CD4-positive, alpha-beta T cell (primary cell): ENCODE results near the gene RIC3. TPM values are rescaled to one million over a fixed set of nuclear protein-coding genes. Genes with fewer than 3 reads are reported as not detected.

Experiments
- ATAC-seq: fragments of 200-7000 bp; cut with Tn5 transposase; one replicate; pipeline ENCODE4 v1.10.0; 2022; ENCODE audit warnings: mild to moderate bottlenecking; ENCODE audit not compliant: poor library complexity
- CTCF ChIA-PET: fragments of 350-600 bp; sonication (Branson Sonifier 250); formaldehyde crosslinking; loops from one replicate; lab custom pipeline; 2021; ENCODE audit warnings: antibody characterized with exemption, inconsistent platforms; lab: Charles Lee
- POLR2A ChIA-PET: fragments of 350-600 bp; sonication (Branson Sonifier 250); formaldehyde crosslinking; loops from one replicate; lab custom pipeline; 2021; ENCODE audit warnings: antibody characterized with exemption, inconsistent platforms; lab: Charles Lee
- DNase-seq, 14 experiments: peaks; one replicate each; pipeline ENCODE4 v3.0.0-alpha.2; 2013 to 2020; ENCODE audit warnings: mixed read lengths in 2 of 14
- H3K27ac ChIP-seq, 2 donors: one replicate each; pipeline versions ENCODE4 v1.5.1 to v1.7.0; 2013; ENCODE audit warnings: low read length in 2 of 2, low read depth in 1 of 2, mild to moderate bottlenecking in 1 of 2
- H3K27me3 ChIP-seq, 2 experiments: 1 replicate in 1 of 2; 2 replicates in 1 of 2; pipeline versions ENCODE4 v1.6.1 to v1.7.0; 2013; ENCODE audit warnings: low read length in 2 of 2, control low read depth in 1 of 2, mild to moderate bottlenecking in 1 of 2, moderate library complexity in 1 of 2; ENCODE audit not compliant: insufficient read depth in 2 of 2, control insufficient read depth in 1 of 2
- H3K36me3 ChIP-seq: one replicate; pipeline ENCODE4 v1.6.1; 2013; ENCODE audit warnings: low read length, control low read depth; ENCODE audit not compliant: insufficient read depth
- H3K4me1 ChIP-seq: one replicate; pipeline ENCODE4 v1.6.1; 2013; ENCODE audit warnings: low read length, control low read depth; ENCODE audit not compliant: insufficient read depth
- H3K4me3 ChIP-seq: one replicate; pipeline ENCODE4 v1.5.1; 2013; ENCODE audit warnings: mild to moderate bottlenecking, low read length, moderate library complexity
- H3K9me3 ChIP-seq, 2 experiments: 1 replicate in 1 of 2; 2 replicates in 1 of 2; pipeline versions ENCODE4 v1.6.1 to v1.7.0; 2013; ENCODE audit warnings: low read length in 2 of 2, mild to moderate bottlenecking in 2 of 2, control low read depth in 1 of 2, moderate library complexity in 1 of 2; ENCODE audit not compliant: control insufficient read depth in 1 of 2, insufficient read depth in 1 of 2
- H3K27ac Mint-ChIP-seq: one replicate; pipeline ENCODE4 v1.8.0; 2020; ENCODE audit warnings: mixed read lengths
- H3K27me3 Mint-ChIP-seq: one replicate; pipeline ENCODE4 v1.8.0; 2021; ENCODE audit warnings: mixed read lengths
- H3K36me3 Mint-ChIP-seq: one replicate; pipeline ENCODE4 v1.8.0; 2021; ENCODE audit warnings: low read depth, mixed read lengths
- H3K4me1 Mint-ChIP-seq: one replicate; pipeline ENCODE4 v1.8.0; 2021; ENCODE audit warnings: low read depth, mixed read lengths
- H3K4me3 Mint-ChIP-seq: one replicate; pipeline ENCODE4 v1.8.0; 2020; ENCODE audit warnings: mild to moderate bottlenecking, mixed read lengths
- H3K9me3 Mint-ChIP-seq: one replicate; pipeline ENCODE4 v1.8.0; 2020; ENCODE audit warnings: mixed read lengths
- CTCF ChIP-seq: fragments of 200-600 bp; IDR thresholded peaks from one replicate; pipeline ENCODE4 v1.8.0; 2022; ENCODE audit warnings: antibody characterized with exemption, mild to moderate bottlenecking
- intact Hi-C, 2 experiments: fragments of 100-400 bp; cut with DNase I in 1 of 2; cut with micrococcal nuclease in 1 of 2; formaldehyde crosslinking; loops; one replicate each; pipeline versions ENCODE4 v1.15.1 to v1.9.0; 2023 to 2025; cut with DNase I, micrococcal nuclease
- total RNA-seq, 174 experiments: library from RNA in 2 of 174; stranded (reverse) in 2 of 174; gene quantifications; one replicate each; pipeline ENCODE4 v1.2.3 and lab custom pipeline; 2021 to 2026

RIC3 gene
- total RNA-seq, 2 experiments from 2014 or later = 55.3 to 57.6 TPM

DNA sequence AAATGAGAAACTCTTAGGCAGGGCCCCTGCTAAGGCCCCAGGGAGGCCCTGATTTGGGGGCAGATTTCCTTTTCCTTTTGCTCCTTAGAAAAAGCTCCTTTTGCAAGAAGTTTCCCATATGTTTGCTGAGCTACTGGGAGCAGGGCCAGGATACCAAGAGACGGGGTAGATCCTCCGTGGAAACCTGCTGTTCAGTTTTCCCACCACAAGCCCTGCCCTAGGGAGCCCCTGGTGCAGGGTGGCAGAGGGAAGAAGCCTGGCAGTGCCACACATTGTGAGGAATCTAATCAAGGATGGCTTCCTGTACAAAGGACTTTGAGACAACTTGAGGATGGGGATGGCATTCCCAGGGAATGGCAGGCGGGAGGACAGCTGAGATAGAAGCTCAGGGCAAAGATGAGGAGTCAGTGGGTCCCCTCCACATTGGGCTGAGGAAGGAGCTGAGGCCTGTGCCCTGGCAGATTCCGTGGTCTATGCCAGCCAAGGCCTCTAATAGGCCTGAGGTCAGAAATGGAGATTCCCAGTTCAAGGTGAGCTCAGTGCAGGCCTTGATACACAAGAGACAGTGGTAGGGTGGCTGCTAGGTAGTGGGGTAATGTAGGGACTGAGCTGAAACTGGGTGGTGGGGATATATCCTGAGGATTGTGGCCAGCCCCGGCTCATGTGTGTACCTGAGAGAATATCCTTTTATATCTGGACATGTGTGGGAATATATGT lies 72.9 kb downstream of the RIC3 start:
- ATAC-seq = no peak
- Histone ChIP-seq H3K4me3 (no peak overlapping the region), H3K4me1 (no peaks in the 10 kb centered on the region), H3K27ac (no peak overlapping the region), H3K9me3 (peaks cover 0 to 4% of the 10 kb centered on the region in 2 experiments), H3K36me3 (no peaks in the 10 kb centered on the region), H3K27me3 (no peaks in the 10 kb centered on the region)
- no peak overlapping the region for H3K4me3 Mint-ChIP-seq
- peaks cover 5% of the 10 kb centered on the region for H3K4me1 Mint-ChIP-seq
- ChIA-PET CTCF (no interaction called here), POLR2A (interaction anchor here (1.4 kb wide), 1 partner anchor 109 kb away, joined by 3 read pairs; the partner anchor contains the start of gene EIF3F)
- intact Hi-C loops = no loop called here
- no peak for DNase-seq
- no peaks in the 10 kb centered on the region for H3K9me3 Mint-ChIP-seq
- H3K36me3 Mint-ChIP-seq = no peaks in the 10 kb centered on the region
- H3K27me3 Mint-ChIP-seq = no peaks in the 10 kb centered on the region
- no peak for TF ChIP-seq CTCF
- H3K27ac Mint-ChIP-seq = no peak overlapping the region

GRCh38 chr11:8095371-8095770 lies 73.5 kb downstream of the RIC3 start:
- no peak for TF ChIP-seq CTCF
- no peaks in the 10 kb centered on the region for H3K36me3 ChIP-seq
- no peak overlapping the region for H3K27ac Mint-ChIP-seq
- peaks cover 0 to 4% of the 10 kb centered on the region in 2 experiments for H3K9me3 ChIP-seq
- POLR2A ChIA-PET = interaction anchor here (1.4 kb wide), 1 partner anchor 108 kb away, joined by 3 read pairs; the partner anchor contains the start of gene EIF3F
- no peaks in the 10 kb centered on the region for H3K9me3 Mint-ChIP-seq
- intact Hi-C loops = no loop called here
- CTCF ChIA-PET = interaction anchor here (0.6 kb wide), 1 partner anchor 691 kb away, joined by 3 read pairs; no protein-coding TSS in a partner anchor
- no peak for ATAC-seq
- H3K27ac ChIP-seq = no peak overlapping the region
- no peak for DNase-seq
- peaks cover 5% of the 10 kb centered on the region for H3K4me1 Mint-ChIP-seq
- H3K36me3 Mint-ChIP-seq = no peaks in the 10 kb centered on the region
- H3K27me3 ChIP-seq = no peaks in the 10 kb centered on the region
- no peaks in the 10 kb centered on the region for H3K4me1 ChIP-seq
- no peak overlapping the region for H3K4me3 ChIP-seq
- no peak overlapping the region for H3K4me3 Mint-ChIP-seq
- H3K27me3 Mint-ChIP-seq = no peaks in the 10 kb centered on the region

GRCh38 chr11:8094656-8095055 lies 74.2 kb downstream of the RIC3 start:
- DNase-seq = no peak
- no peak overlapping the region for H3K27ac ChIP-seq
- H3K4me1 ChIP-seq = no peaks in the 10 kb centered on the region
- H3K9me3 ChIP-seq = peaks cover 0 to 4% of the 10 kb centered on the region in 2 experiments
- H3K27me3 ChIP-seq = no peaks in the 10 kb centered on the region
- no peaks in the 10 kb centered on the region for H3K36me3 Mint-ChIP-seq
- ATAC-seq = no peak
- H3K9me3 Mint-ChIP-seq = no peaks in the 10 kb centered on the region
- intact Hi-C loops = no loop called here
- H3K4me3 ChIP-seq = no peak overlapping the region
- H3K27ac Mint-ChIP-seq = no peak overlapping the region
- peaks cover 5% of the 10 kb centered on the region for H3K4me1 Mint-ChIP-seq
- H3K27me3 Mint-ChIP-seq = no peaks in the 10 kb centered on the region
- ChIA-PET CTCF (no interaction called here), POLR2A (no interaction called here)
- H3K4me3 Mint-ChIP-seq = no peak overlapping the region
- no peak for TF ChIP-seq CTCF
- H3K36me3 ChIP-seq = no peaks in the 10 kb centered on the region
